HepG2 (cell line): ENCODE measurements around the gene SDC1. TPM values are rescaled to one million over a fixed set of nuclear protein-coding genes. Genes with fewer than 3 reads are reported as not detected.

ENCODE experiments used
- ATF5 ChIP-seq: sonication (generic); formaldehyde crosslinking; IDR thresholded peaks from 2 replicates; pipeline ENCODE4 v1.4.0; 2020; ENCODE audit warnings: mild to moderate bottlenecking, low read depth, missing genetic modification reagents
- MAX ChIP-seq: IDR thresholded peaks from 2 replicates; pipeline ENCODE4 v1.6.1; 2012; ENCODE audit warnings: inconsistent platforms
- MXD3 ChIP-seq: IDR thresholded peaks from 2 replicates; pipeline ENCODE4 v1.6.1; 2016; ENCODE audit warnings: mild to moderate bottlenecking, missing biosample characterization, missing genetic modification reagents
- RARA ChIP-seq: IDR thresholded peaks from 2 replicates; pipeline ENCODE4 v1.6.1; 2016; ENCODE audit warnings: missing genetic modification reagents, missing compliant biosample characterization
- REPIN1 ChIP-seq: sonication (generic); formaldehyde crosslinking; IDR thresholded peaks from 2 replicates; pipeline ENCODE4 v1.8.0; 2022; ENCODE audit warnings: missing genetic modification reagents, low read depth, mild to moderate bottlenecking, borderline replicate concordance
- TERF1 ChIP-seq: sonication (generic); formaldehyde crosslinking; IDR thresholded peaks from 2 replicates; pipeline ENCODE4 v1.8.0; 2022; ENCODE audit warnings: mild to moderate bottlenecking, missing genetic modification reagents, moderate library complexity
- ZMYM3 ChIP-seq: sonication (generic); formaldehyde crosslinking; IDR thresholded peaks from 2 replicates; pipeline ENCODE4 v1.5.1; 2020; ENCODE audit warnings: mild to moderate bottlenecking, missing genetic modification reagents
- ZNF33A ChIP-seq: sonication (generic); formaldehyde crosslinking; IDR thresholded peaks from 2 replicates; pipeline ENCODE4 v1.5.1; 2020; ENCODE audit warnings: missing genetic modification reagents, mild to moderate bottlenecking, moderate library complexity, borderline replicate concordance
- polyA plus RNA-seq, 8 experiments: library from polyadenylated mRNA; depleted of rRNA in 3 of 8; stranded (reverse) in 7 of 8; unstranded in 1 of 8; fragments of >200 nt; fragmentation: Illumina TruSeq in 4 of 8; extraction: Trizol in 4 of 8; gene quantifications; 2 replicates each; pipeline versions ENCODE4 v1.2.1 to v1.2.3, GENCODE V29; 2011 to 2016; ENCODE audit warnings: low read depth in 4 of 8, missing spikeins in 1 of 8, mixed read lengths in 1 of 8; ENCODE audit not compliant: insufficient read depth in 1 of 8
- total RNA-seq, 5 experiments: library from RNA; depleted of rRNA; stranded (reverse); fragments of >200 nt; fragmentation: Illumina TruSeq; extraction: Trizol; gene quantifications; 2 replicates each; pipeline ENCODE4 v1.2.3, GENCODE V29; 2016; ENCODE audit warnings: low read depth in 1 of 5
- TF ChIP-seq, protein P1 (sequence below): sonication (generic); formaldehyde crosslinking; IDR thresholded peaks from 2 replicates; pipeline ENCODE4 v1.4.0; 2020; ENCODE audit warnings: missing genetic modification reagents

SDC1 gene
- total and polyA plus RNA-seq, 2 of the 13 experiments (the other 11 are each of a cell fraction or from before 2014, with no cell fraction given) = 108 to 119 TPM

- TF ChIP-seq, protein P1, sequence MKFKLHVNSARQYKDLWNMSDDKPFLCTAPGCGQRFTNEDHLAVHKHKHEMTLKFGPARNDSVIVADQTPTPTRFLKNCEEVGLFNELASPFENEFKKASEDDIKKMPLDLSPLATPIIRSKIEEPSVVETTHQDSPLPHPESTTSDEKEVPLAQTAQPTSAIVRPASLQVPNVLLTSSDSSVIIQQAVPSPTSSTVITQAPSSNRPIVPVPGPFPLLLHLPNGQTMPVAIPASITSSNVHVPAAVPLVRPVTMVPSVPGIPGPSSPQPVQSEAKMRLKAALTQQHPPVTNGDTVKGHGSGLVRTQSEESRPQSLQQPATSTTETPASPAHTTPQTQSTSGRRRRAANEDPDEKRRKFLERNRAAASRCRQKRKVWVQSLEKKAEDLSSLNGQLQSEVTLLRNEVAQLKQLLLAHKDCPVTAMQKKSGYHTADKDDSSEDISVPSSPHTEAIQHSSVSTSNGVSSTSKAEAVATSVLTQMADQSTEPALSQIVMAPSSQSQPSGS (CRISPR knock-in tag) = no peak
- TF ChIP-seq ZNF33A (CRISPR knock-in tag) (no peak), MAX (no peak), REPIN1 (CRISPR knock-in tag) (no peak), TERF1 (no peak), ZMYM3 (CRISPR knock-in tag) (0 out of 2 replicates have a peak, but pooled peaks have one; percentile 9), MXD3 (no peak), RARA (CRISPR knock-in tag) (no peak), ATF5 (no peak)
These were observed 19.9 kb downstream of the SDC1 start (continued) for GRCh38 chr2:20205069-20205468.
